ENCODE data around the gene TMEM260. TPM values are rescaled to one million over a fixed set of nuclear protein-coding genes. Genes with fewer than 3 reads are reported as not detected.
"Not testable (repeated sequence)": the region's sequence is repeated elsewhere in the genome, so short reads cannot be mapped to it uniquely, and the experiment has no call there.

TMEM260 gene
- total RNA-seq, 2 experiments from 2014 or later = 8.7 to 8.8 TPM

DNA sequence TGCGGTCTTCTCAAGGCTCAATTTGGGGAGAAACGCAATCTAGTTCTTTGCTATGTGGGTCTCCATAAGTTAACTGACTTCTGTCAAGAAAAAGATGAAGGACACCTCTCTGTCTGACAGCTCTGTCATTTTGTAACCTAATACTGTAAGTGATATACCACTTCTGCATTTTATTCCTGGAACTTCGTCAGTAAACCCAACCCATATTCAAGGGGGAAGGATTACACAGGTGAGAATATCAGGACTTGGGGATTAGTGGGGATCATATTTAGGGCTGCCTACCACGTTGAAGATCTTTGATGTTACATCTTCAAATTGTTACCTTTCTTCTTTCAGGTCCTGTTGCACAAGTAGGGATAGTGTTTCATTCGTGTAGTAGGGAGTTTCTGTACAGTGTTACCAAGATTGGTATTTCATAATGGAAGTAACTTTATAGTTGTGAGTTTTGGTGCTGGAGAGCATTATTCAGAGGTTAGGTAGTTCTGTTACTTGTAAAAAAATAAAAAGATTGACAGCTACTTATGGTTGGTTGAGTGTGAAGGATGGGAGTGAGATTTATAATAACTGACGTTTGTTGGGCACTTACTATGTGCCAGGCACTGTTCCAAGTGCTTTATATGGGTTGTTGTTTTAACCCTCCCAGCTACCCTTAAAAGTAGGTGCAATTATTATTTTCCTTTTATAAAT lies 1.6 kb downstream of the TMEM260 start:
- peak overlapping the region; percentile 90 for H3K4me3 Mint-ChIP-seq
- H3K27me3 Mint-ChIP-seq = no peaks in the 10 kb centered on the region
- no peak for DNase-seq
- H3K4me1 Mint-ChIP-seq = peaks cover 31% of the 10 kb centered on the region
- H3K27ac Mint-ChIP-seq = no peak overlapping the region
- peaks cover 4% of the 10 kb centered on the region for H3K36me3 Mint-ChIP-seq
- no peaks in the 10 kb centered on the region for H3K9me3 Mint-ChIP-seq

DNA sequence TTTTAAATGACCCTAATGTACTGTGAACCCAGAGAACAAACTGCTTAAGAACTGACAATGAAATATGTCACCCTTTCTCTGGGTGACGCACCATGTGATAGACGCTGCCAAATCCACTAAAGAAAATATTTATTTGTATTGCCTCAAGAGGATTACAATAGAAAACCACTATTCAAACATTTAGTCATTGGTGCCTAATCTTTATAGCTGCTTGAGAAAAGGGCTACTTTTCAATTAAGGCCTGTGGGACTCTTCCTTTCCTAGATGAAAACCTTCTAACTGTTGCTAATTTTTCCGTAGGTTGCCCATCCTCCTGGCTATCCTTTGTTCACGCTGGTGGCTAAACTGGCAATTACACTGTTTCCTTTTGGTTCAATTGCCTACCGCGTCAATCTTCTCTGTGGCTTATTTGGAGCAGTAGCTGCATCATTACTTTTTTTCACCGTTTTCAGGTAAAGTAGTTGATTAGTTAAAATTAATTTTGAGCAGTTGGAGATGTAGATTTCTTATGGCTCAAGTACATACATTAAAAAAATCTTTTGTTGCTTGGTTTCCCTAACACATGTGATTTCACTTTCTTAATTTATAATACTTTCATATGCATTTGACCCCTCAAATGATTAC lies 6.0 kb downstream of the TMEM260 start:
- Mint-ChIP-seq H3K4me1 (peaks cover 33% of the 10 kb centered on the region), H3K27ac (no peak overlapping the region), H3K36me3 (no peaks in the 10 kb centered on the region), H3K9me3 (no peaks in the 10 kb centered on the region), H3K27me3 (no peaks in the 10 kb centered on the region), H3K4me3 (no peak overlapping the region)
- no peak for DNase-seq

DNA sequence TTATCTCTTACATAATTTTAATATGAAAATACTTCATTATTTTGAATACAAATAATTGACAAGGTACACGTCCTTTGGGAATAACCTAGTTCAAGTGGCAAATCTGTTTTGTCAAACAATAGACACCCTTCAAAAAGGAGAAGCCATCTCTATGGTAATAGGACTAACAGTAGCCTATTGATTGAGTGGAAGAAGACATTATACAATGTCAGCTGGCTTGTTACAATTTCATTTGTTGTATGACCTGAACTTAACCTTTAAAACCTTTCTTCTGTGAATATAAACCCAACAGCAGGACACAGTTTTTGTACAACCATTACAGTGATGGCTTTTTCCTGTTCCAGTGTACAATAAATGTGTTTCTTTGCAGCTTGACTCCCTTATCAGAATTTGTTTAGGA lies 8.1 kb downstream of the TMEM260 start:
- peaks cover 23% of the 10 kb centered on the region for H3K4me1 Mint-ChIP-seq
- H3K36me3 Mint-ChIP-seq = no peaks in the 10 kb centered on the region
- no peak overlapping the region for H3K4me3 Mint-ChIP-seq
- H3K27me3 Mint-ChIP-seq = no peaks in the 10 kb centered on the region
- no peaks in the 10 kb centered on the region for H3K9me3 Mint-ChIP-seq
- no peak for DNase-seq
- no peak overlapping the region for H3K27ac Mint-ChIP-seq

DNA sequence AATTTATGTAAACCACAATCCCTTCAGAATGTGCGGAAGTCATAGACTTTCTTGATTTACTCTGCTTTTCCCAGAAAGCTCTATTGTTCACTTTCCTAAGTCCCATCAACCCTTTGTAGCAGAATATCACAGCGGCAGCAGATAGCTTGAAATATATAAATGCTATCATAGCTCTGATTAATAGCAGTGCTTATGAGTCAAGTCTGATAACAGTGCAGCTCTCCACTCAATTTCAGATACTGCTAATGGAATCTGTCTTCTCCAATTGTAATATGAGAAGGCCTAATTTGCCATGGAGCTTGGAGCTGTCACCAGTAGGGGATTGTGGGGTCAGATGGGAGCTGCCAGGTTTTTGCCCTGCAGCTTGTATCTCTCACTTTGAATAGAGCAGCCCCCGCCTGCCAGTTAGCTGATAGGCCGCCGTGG lies 10.9 kb downstream of the TMEM260 start:
- H3K9me3 Mint-ChIP-seq = no peaks in the 10 kb centered on the region
- H3K36me3 Mint-ChIP-seq = peaks cover 2% of the 10 kb centered on the region
- no peak overlapping the region for H3K4me3 Mint-ChIP-seq
- peaks cover 10% of the 10 kb centered on the region for H3K4me1 Mint-ChIP-seq
- DNase-seq = no peak
- no peak overlapping the region for H3K27ac Mint-ChIP-seq
- H3K27me3 Mint-ChIP-seq = no peaks in the 10 kb centered on the region

DNA sequence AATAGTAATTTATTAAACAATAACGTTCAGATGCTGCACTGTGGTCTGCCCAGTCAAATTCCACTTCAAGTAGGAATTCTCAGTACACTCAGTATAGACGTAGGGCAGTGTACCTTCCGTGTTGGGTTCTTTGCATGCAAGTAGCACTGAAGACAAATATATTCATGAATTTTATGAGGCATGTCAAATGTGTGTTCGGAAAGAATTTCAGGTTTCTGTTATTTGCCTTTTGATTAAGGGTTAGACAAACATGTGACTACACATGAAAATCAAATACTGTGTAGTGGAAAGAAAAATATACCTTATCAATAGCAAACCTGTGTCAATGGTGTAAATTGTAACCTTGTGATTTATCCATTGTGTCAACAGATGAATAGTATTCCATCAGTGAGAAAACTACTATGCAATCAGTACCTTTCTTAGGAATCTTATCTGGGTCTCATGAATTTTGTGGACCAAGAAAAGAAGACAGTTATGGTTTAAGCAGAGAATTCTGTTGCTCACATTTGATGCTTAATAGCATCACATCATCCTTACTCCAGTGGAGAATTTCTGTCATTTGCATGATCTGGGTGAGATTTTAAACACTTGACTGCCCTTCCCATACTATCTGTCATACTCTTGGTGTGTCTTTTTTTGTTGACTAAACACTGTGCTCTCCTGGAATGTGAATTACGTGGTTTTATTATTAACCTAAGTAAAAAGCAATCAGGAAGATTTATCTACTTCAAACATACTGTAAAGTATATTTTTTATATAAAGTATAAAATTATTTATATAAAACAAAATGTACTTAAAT lies 13.3 kb downstream of the TMEM260 start:
- no peak overlapping the region for H3K27ac Mint-ChIP-seq
- H3K4me3 Mint-ChIP-seq = no peak overlapping the region
- H3K27me3 Mint-ChIP-seq = no peaks in the 10 kb centered on the region
- peaks cover 5% of the 10 kb centered on the region for H3K4me1 Mint-ChIP-seq
- H3K9me3 Mint-ChIP-seq = no peaks in the 10 kb centered on the region
- peaks cover 9% of the 10 kb centered on the region for H3K36me3 Mint-ChIP-seq
- no peak for DNase-seq

DNA sequence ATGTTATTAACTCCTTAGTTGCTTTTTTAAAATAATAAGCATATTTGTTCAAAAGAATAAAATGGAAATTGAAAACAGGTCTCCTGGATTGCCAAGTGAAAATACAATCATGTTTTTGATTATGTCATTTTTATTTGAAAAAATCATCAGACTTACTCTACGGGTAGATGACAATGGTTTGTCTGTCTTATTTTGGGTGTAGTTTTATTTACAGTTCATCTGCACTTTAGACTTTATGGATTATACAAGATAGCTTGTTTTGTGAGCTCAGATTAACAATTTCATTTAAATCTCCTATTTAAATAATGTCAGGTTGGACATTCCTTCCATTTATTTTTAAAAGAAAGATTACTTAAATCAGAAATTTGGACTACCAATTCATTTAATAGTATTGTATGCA lies 14.8 kb downstream of the TMEM260 start:
- H3K4me3 Mint-ChIP-seq = no peak overlapping the region
- H3K27me3 Mint-ChIP-seq = no peaks in the 10 kb centered on the region
- DNase-seq = no peak
- H3K4me1 Mint-ChIP-seq = peaks cover 2% of the 10 kb centered on the region
- H3K27ac Mint-ChIP-seq = no peak overlapping the region
- no peaks in the 10 kb centered on the region for H3K9me3 Mint-ChIP-seq
- H3K36me3 Mint-ChIP-seq = peaks cover 14% of the 10 kb centered on the region

DNA sequence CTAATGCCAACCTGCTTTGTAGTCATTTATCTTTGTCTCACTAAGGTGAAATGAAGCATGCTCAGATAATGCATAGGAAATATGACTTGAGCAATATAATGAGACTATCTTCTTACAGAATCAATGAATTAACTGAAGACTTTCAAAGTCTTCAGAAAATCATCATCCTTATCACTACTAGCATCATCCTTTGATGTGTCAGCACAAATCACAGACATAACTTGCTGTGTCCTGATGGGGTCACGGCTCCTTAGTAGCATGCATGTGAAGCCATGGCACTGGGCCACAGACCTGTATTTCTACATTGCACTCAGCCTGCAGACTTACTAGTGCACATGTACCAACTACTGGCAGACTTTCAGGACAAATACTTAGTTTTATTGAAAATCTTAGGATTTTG lies 18.9 kb downstream of the TMEM260 start:
- Mint-ChIP-seq H3K4me3 (no peak overlapping the region), H3K27me3 (no peaks in the 10 kb centered on the region), H3K4me1 (peaks cover under 1% of the 10 kb centered on the region), H3K36me3 (peaks cover 14% of the 10 kb centered on the region), H3K27ac (no peak overlapping the region), H3K9me3 (no peaks in the 10 kb centered on the region)
- DNase-seq = no peak

DNA sequence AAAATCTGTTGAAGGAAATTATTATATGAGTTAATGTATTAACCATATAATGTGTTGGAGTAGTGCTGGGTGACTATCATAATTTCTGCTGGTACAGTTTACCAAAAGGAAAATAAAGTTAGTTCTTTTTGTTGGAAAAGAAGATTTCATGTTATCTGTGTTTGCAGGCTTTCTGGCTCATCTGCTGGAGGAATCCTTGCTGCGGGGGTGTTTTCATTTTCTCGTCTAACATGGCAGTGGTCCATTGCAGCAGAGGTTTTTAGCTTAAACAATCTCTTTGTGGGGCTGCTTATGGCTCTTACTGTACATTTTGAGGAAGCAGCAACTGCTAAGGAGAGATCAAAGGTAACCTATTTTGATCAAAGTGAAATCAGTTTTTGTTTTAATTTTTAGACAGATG lies 24.1 kb downstream of the TMEM260 start:
- Mint-ChIP-seq H3K4me3 (no peak overlapping the region), H3K27me3 (no peaks in the 10 kb centered on the region), H3K9me3 (no peaks in the 10 kb centered on the region), H3K36me3 (peaks cover 12% of the 10 kb centered on the region), H3K27ac (no peak overlapping the region), H3K4me1 (peaks cover 12% of the 10 kb centered on the region)
- DNase-seq = no peak

DNA sequence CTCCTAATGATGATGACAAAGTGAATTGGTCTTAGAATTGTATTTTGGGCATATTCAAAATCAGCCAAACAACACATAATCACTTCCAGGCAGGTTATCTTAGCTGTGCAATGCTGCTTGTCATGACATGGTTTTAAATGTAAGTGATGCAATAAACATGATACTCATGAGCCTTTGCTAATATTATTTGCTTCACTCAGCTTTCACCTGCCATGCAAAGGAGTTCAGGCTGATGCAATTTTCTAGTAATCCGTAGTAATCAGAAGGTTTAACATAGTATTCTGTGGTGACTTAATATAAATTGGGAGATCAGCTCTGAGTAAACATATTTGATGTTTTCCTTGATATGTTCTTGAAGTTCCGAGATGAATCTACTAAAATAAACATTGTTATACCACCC lies 29.1 kb downstream of the TMEM260 start:
- DNase-seq = no peak
- Mint-ChIP-seq H3K4me3 (no peak overlapping the region), H3K36me3 (peaks cover 32% of the 10 kb centered on the region)

DNA sequence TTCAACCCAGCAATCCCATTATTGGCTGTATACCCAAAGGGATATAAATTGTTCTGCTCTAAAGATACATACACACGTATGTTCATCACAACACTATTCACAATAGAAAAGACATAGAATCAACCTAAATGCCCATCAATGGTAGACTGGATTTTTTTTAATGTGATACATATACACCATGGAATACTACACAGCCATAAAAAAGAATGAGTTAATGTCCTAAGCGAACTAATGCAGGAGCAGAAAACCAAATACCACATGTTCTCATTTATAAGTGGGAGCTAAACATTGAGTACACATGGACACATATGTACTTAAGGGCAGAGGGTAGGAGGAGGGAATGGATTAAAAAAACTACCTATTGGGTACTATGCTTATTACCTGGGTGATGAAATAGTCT lies 32.1 kb downstream of the TMEM260 start:
- H3K27me3 Mint-ChIP-seq, DNase-seq, H3K4me1 Mint-ChIP-seq, H3K4me3 Mint-ChIP-seq, H3K27ac Mint-ChIP-seq, H3K9me3 Mint-ChIP-seq: not testable (repeated sequence)
- H3K36me3 Mint-ChIP-seq = peaks cover 35% of the 10 kb centered on the region

More for the DNA sequence above, 29.1 kb downstream of the TMEM260 start:
- Mint-ChIP-seq H3K4me1 (peaks cover 10% of the 10 kb centered on the region), H3K27me3 (no peaks in the 10 kb centered on the region), H3K27ac (no peak overlapping the region), H3K9me3 (no peaks in the 10 kb centered on the region)

DNA sequence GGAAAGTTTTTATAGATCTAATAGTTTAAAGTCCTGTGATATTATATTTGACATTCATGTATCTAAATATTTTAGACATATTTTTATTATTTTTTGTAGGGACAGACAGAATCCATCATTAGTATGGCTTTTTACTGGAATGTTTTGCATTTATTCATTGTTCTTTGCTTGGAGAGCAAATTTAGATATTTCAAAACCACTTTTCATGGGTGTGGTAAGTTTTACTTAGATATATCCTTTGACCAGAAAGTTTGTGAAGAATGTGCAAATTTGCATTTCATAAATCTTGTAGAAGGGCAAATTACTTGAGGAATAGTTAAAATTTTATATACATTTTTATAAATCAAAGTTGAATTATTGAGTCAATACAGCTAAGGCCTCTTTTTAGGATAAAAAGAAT lies 37.5 kb downstream of the TMEM260 start:
- no peak overlapping the region for H3K4me3 Mint-ChIP-seq
- H3K9me3 Mint-ChIP-seq = no peaks in the 10 kb centered on the region
- H3K4me1 Mint-ChIP-seq = no peaks in the 10 kb centered on the region
- H3K27me3 Mint-ChIP-seq = no peaks in the 10 kb centered on the region
- H3K36me3 Mint-ChIP-seq = peaks cover 24% of the 10 kb centered on the region
- no peak overlapping the region for H3K27ac Mint-ChIP-seq
- DNase-seq = no peak

DNA sequence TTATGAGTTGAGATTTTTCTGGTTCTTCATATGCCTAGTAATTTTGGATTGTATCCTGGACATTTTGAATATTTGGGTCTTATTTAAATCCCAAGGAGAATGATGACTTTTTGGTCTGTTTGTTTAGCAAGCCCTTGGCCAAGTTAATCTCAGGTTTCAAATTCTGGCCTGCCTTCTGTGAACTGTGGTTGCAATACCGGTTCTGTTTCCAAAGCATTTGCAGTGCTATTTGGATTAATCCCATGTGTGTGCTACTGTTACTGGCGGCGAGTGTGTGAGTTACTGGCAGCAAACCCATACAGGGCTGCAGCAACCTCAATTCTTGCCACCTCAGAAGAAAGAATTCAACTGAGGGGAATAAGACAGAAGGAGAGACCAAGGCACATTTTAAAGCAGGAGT lies 51.1 kb downstream of the TMEM260 start:
- H3K4me3 Mint-ChIP-seq = no peak overlapping the region
- H3K36me3 Mint-ChIP-seq = peaks cover 63% of the 10 kb centered on the region
- H3K27ac Mint-ChIP-seq = no peak overlapping the region
- H3K4me1 Mint-ChIP-seq = no peaks in the 10 kb centered on the region
- H3K27me3 Mint-ChIP-seq = no peaks in the 10 kb centered on the region
- H3K9me3 Mint-ChIP-seq = peaks cover 11% of the 10 kb centered on the region
- no peak for DNase-seq

DNA sequence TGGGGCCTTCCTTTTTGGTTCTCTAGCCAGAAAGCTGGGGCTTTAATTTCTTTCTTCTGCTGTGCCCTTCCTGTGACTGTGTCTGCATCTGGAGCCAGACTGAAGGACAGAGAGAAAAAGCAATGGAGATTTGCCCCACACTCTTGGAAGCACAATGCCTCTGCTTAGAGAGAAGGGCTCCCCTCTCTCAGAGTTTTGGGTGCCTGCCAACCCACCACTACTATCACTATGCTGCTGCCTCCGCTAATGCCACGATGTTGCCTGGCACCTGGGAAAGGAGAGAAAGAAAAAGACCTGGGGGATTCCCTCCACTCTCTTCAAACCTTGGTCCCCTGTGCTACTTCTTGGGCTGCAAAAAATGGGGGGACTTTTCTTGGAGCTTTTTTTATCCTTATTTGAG lies 52.6 kb downstream of the TMEM260 start:
- peaks cover 66% of the 10 kb centered on the region for H3K36me3 Mint-ChIP-seq
- H3K27ac Mint-ChIP-seq = no peak overlapping the region
- H3K4me3 Mint-ChIP-seq = no peak overlapping the region
- no peak for DNase-seq
- no peaks in the 10 kb centered on the region for H3K4me1 Mint-ChIP-seq
- peaks cover 11% of the 10 kb centered on the region for H3K9me3 Mint-ChIP-seq
- no peaks in the 10 kb centered on the region for H3K27me3 Mint-ChIP-seq

DNA sequence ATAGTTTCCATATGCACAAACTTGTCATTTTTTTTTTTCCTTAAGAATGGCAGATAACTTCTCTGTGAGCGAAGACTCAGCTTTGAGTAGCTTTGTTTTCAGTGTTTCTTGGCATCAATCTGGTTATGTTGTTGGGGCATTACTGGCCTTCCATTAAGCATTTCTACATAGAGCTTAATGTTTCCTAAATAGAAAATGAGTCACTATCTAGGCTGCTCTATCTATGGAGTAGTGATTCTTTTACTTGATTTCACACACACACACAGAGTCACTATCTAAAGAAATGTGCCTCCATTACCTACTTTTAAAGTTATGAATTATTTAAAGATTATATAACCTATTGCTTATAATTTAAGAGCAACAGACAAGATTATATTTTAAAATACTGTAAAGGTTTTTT lies 53.9 kb downstream of the TMEM260 start:
- no peak for DNase-seq
- H3K27me3 Mint-ChIP-seq = no peaks in the 10 kb centered on the region
- no peaks in the 10 kb centered on the region for H3K4me1 Mint-ChIP-seq
- no peak overlapping the region for H3K4me3 Mint-ChIP-seq
- no peak overlapping the region for H3K27ac Mint-ChIP-seq
- peaks cover 11% of the 10 kb centered on the region for H3K9me3 Mint-ChIP-seq
- peaks cover 66% of the 10 kb centered on the region for H3K36me3 Mint-ChIP-seq

DNA sequence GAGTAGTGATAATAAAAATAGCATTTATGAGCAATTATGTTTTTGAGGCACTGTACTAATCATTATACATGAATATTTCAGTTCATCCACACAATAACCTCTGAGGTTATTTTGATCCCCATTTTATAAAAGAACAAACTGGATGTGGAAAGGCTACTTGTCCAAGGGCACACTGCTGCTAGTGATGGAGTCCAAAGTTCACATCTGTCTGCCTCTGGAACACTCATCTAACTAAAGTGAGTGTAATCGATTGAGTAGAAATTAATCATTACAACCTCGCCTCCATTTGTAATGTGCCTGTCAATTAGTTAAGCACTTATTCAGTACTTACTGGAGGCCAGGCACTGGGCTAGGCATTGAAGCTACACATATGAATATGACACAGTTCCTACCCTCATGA lies 55.4 kb downstream of the TMEM260 start:
- no peak overlapping the region for H3K4me3 Mint-ChIP-seq
- H3K27me3 Mint-ChIP-seq = no peaks in the 10 kb centered on the region
- DNase-seq = no peak
- no peak overlapping the region for H3K27ac Mint-ChIP-seq
- peaks cover 8% of the 10 kb centered on the region for H3K9me3 Mint-ChIP-seq
- peaks cover 67% of the 10 kb centered on the region for H3K36me3 Mint-ChIP-seq
- H3K4me1 Mint-ChIP-seq = no peaks in the 10 kb centered on the region
